GM12865 (cell line): ENCODE results near the gene SYCP2.

Source experiments
- DNase-seq: peaks from one replicate; pipeline ENCODE4 v3.0.0; 2010; ENCODE audit warnings: low read depth
- H3K4me3 ChIP-seq: 2 replicates; pipeline ENCODE4 v1.5.1; 2011; ENCODE audit warnings: mild to moderate bottlenecking, low read depth, low read length, control low read depth
- CTCF ChIP-seq: IDR thresholded peaks from 2 replicates; pipeline ENCODE4 v1.5.1; 2011; ENCODE audit warnings: low read length, control low read depth, low read depth, inconsistent platforms; ENCODE audit not compliant: insufficient read depth; ENCODE audit errors: missing control alignments

SYCP2 gene

GRCh38 chr20:59832406-59833363 is 100.8 kb downstream of the SYCP2 start:
- no peak overlapping the region for H3K4me3 ChIP-seq
- DNase-seq, result no peak
- no peak for TF ChIP-seq CTCF

- no peak for TF ChIP-seq CTCF
- no peak for DNase-seq
- H3K4me3 ChIP-seq, result no peak overlapping the region
Measured at GRCh38 chr20:59831916-59832270, 101.5 kb downstream of the SYCP2 start.

- no peak overlapping the region for H3K4me3 ChIP-seq
- peak; percentile 17 for DNase-seq
- no peak for TF ChIP-seq CTCF
Measured at GRCh38 chr20:59831024-59831915, 102.2 kb downstream of the SYCP2 start.

GRCh38 chr20:59830665-59831023 is 102.8 kb downstream of the SYCP2 start:
- no peak overlapping the region for H3K4me3 ChIP-seq
- DNase-seq, result no peak
- TF ChIP-seq CTCF, result no peak

- H3K4me3 ChIP-seq, result no peak overlapping the region
- TF ChIP-seq CTCF, result no peak
- no peak for DNase-seq
Measured at GRCh38 chr20:59829786-59830664, 103.4 kb downstream of the SYCP2 start.

- no peak for DNase-seq
- H3K4me3 ChIP-seq, result no peak overlapping the region
- TF ChIP-seq CTCF, result no peak
Measured at GRCh38 chr20:59829054-59829785, 104.2 kb downstream of the SYCP2 start.
